Small intestine (tissue), 7 donors: ENCODE measurements around the gene ANTXR1. TPM values are rescaled to one million over a fixed set of nuclear protein-coding genes. Genes with fewer than 3 reads are reported as not detected.
A peak's percentile ranks its signal among the peaks of the same experiment; 100 is the strongest.

ENCODE experiments used
- DNase-seq, 2 donors: peaks; one replicate each; pipeline versions ENCODE4 v3.0.0 to v3.0.0-alpha.2; 2013
- FAIRE-seq: peaks from 2 replicates; lab custom pipeline; 2012; peaks lifted over from hg19 to GRCh38; lab: Jason Lieb, UNC
- H3K27ac ChIP-seq, 3 donors: one replicate each; pipeline ENCODE4 v1.5.1; 2013; ENCODE audit warnings: low read length in 2 of 3, mild to moderate bottlenecking in 2 of 3, control low read depth in 1 of 3, inconsistent platforms in 1 of 3, low read depth in 1 of 3, moderate library complexity in 1 of 3
- H3K27me3 ChIP-seq, 3 donors: one replicate each; pipeline ENCODE4 v1.6.1; 2013; ENCODE audit warnings: low read length in 3 of 3, inconsistent platforms in 1 of 3; ENCODE audit not compliant: control insufficient read depth in 3 of 3, insufficient read depth in 3 of 3
- H3K36me3 ChIP-seq, 3 donors: one replicate each; pipeline ENCODE4 v1.6.1; 2013; ENCODE audit warnings: low read length in 3 of 3, inconsistent platforms in 1 of 3, low read depth in 1 of 3, mild to moderate bottlenecking in 1 of 3, moderate library complexity in 1 of 3; ENCODE audit not compliant: control insufficient read depth in 3 of 3, insufficient read depth in 2 of 3
- H3K4me1 ChIP-seq, 3 donors: one replicate each; pipeline ENCODE4 v1.6.1; 2013; ENCODE audit warnings: low read length in 2 of 3, inconsistent platforms in 1 of 3, low read depth in 1 of 3, mild to moderate bottlenecking in 1 of 3, moderate library complexity in 1 of 3; ENCODE audit not compliant: control insufficient read depth in 3 of 3, insufficient read depth in 2 of 3
- H3K4me3 ChIP-seq, 3 donors: one replicate each; pipeline ENCODE4 v1.5.1; 2013; ENCODE audit warnings: low read length in 3 of 3, control low read depth in 1 of 3, inconsistent platforms in 1 of 3, low read depth in 1 of 3, mild to moderate bottlenecking in 1 of 3, moderate library complexity in 1 of 3
- H3K9me3 ChIP-seq, 2 donors: one replicate each; pipeline ENCODE4 v1.6.1; 2013; ENCODE audit warnings: low read depth in 1 of 2, low read length in 1 of 2; ENCODE audit not compliant: control insufficient read depth in 2 of 2, insufficient read depth in 1 of 2
- WGBS, 3 donors: extraction: QIAGEN DNeasy Blood & Tissue Kit; methylation state at CpG; one replicate each; pipeline ENCODE4 v1.1.7; 2013; 5-methylcytosine and 5-hydroxymethylcytosine counted together
- polyA plus RNA-seq, 4 donors: library from polyadenylated mRNA; stranded (reverse) in 3 of 4; unstranded in 1 of 4; fragments of 200-250 nt in 3 of 4; fragments of 120-200 nt in 1 of 4; gene quantifications; one replicate each; pipeline versions ENCODE4 v1.2.1 to v1.2.3, GENCODE V29; 2013
- donor health status: healthy with polysubstance abuse.
- donor health status: control.
- donor health status: control.
- donor health status: Bipolar disorder and iron deficiency.
- donor health status: healthy.

ANTXR1 gene
- polyA plus RNA-seq, 4 donors: 0.22 to 13.0 (median 7.2) TPM

DNA sequence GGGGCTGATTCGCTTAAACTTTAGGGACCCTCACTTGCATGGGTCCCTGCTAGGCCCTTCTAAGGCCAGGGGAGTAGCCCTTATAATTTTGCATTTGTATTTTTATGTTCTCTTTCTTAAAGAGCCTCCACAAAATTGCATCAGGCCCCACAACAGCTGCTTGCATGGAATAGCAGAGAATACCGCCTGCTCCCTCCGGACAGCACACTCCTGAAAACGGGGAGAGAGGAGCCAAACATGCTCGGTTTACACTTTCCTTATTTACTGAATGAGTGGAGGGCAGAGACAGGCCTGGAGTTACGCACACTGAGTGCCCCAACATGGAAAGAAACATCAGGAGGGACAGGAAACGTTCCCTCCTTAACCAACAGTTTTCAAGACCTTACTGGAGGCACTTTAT is 132.2 kb downstream of the ANTXR1 start:
- H3K4me1 ChIP-seq: no peaks in the 10 kb centered on the region
- DNase-seq (no peak), FAIRE-seq (no peak)
- no peaks in the 10 kb centered on the region for H3K27me3 ChIP-seq
- H3K4me3 ChIP-seq: no peak overlapping the region
- H3K27ac ChIP-seq: no peak overlapping the region
- H3K9me3 ChIP-seq: no peaks in the 10 kb centered on the region
- 69 to 74% (median 70%) methylated on average over 7 of the region's 7 CpGs for WGBS, 3 donors
- no peaks in the 10 kb centered on the region for H3K36me3 ChIP-seq

DNA sequence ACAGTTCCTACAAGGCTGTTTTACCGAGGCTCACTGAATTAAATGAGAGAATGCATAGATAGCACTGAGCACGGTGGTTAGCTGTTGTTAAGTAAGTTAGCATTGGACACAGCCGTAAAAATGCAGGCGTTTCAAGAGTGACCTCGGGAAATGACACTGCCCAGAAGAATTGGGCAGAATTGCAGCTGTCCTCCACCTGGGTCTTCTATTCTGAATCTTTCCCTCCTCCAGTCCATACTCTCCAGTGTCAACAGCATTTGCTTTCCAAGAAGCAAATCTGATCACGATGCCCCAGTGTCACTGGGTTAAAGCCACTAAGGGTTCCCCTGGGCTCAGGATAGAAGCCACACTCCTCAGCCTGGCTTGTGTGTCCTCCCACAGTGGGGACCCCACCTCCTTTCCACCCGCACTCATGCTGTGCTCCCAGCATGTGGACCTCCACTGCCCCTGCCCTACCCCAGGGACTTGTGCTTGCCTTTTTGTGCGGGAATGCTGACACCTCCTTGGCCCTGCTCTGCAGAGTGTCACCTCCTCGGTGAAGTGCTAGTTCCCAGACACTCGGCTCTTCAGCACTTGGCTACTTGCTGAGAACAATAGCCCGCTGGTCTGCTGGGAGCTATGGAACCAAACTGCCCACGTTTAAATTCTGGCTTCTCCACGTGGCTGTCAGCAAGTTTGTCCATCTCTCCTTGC is 135.0 kb downstream of the ANTXR1 start:
- no peaks in the 10 kb centered on the region for H3K9me3 ChIP-seq
- no peaks in the 10 kb centered on the region for H3K27me3 ChIP-seq
- no peaks in the 10 kb centered on the region for H3K4me1 ChIP-seq
- no peak for DNase-seq
- peaks cover 0 to 2% (median 0%) of the 10 kb centered on the region in 3 donors for H3K36me3 ChIP-seq
- no peak overlapping the region for H3K4me3 ChIP-seq
- FAIRE-seq: no peak
- 64 to 71% (median 69%) methylated on average over 13 of the region's 13 CpGs for WGBS, 3 donors
- H3K27ac ChIP-seq: no peak overlapping the region

DNA sequence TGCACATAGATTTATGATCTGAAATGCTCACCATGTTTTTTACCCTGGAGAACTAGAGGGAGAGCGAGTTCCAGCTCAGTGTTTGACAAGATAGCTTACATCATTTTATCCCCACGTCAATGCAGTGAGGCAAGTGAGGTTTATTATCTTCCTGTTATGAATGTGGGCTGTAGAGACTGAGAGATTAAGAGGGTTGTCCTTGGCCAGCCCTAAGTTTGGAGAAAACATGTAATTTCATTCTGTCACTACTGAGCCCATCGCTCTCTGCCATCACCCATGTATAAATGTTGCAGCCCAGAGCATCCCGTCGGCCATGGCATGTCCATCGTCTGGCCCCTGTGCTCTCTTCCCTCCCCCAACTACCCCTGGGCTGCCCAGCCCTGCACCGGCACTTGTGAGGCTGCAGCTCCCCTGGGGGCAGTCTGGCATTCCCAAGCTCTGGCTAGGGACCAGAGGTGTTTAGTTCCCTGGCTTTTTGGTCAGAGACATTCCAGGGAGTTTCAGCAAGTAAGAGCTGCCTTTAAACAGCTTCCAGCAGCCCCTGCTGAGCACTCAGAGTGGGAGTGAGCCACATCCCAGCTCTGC is 136.7 kb downstream of the ANTXR1 start:
- FAIRE-seq (no peak), DNase-seq (no peak)
- H3K36me3 ChIP-seq: peaks cover 0 to 2% (median 0%) of the 10 kb centered on the region in 3 donors
- no peaks in the 10 kb centered on the region for H3K27me3 ChIP-seq
- no peaks in the 10 kb centered on the region for H3K9me3 ChIP-seq
- no peak overlapping the region for H3K4me3 ChIP-seq
- WGBS, 3 donors: 50 to 63% (median 60%) methylated on average over 7 of the region's 7 CpGs
- H3K4me1 ChIP-seq: no peaks in the 10 kb centered on the region
- H3K27ac ChIP-seq: peak overlapping the region in 1 of 3 donors; percentile 45

DNA sequence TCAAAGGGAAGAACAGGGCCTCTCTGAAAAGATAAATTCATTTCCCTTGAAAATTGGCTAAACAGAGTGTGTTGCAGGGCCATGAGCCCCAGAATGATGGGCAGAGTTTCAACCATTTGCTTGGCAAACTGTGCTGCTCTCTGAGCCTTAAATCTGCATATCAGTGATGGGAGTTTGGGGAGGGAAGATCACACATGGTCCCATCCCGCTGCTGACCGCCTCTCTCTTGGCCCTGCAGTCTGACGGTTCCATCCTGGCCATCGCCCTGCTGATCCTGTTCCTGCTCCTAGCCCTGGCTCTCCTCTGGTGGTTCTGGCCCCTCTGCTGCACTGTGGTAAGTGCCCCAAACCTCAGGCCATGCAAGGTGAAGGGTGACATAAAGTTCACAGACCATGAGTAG is 139.0 kb downstream of the ANTXR1 start:
- Histone ChIP-seq H3K27ac (peak overlapping the region in 1 of 3 donors; percentile 32), H3K27me3 (no peaks in the 10 kb centered on the region), H3K36me3 (peaks cover 0 to 2% (median 0%) of the 10 kb centered on the region in 3 donors), H3K4me3 (no peak overlapping the region), H3K4me1 (no peaks in the 10 kb centered on the region), H3K9me3 (no peaks in the 10 kb centered on the region)
- 81 to 95% (median 94%) methylated on average over 4 of the region's 4 CpGs for WGBS, 3 donors
- no peak for FAIRE-seq
- no peak for DNase-seq

DNA sequence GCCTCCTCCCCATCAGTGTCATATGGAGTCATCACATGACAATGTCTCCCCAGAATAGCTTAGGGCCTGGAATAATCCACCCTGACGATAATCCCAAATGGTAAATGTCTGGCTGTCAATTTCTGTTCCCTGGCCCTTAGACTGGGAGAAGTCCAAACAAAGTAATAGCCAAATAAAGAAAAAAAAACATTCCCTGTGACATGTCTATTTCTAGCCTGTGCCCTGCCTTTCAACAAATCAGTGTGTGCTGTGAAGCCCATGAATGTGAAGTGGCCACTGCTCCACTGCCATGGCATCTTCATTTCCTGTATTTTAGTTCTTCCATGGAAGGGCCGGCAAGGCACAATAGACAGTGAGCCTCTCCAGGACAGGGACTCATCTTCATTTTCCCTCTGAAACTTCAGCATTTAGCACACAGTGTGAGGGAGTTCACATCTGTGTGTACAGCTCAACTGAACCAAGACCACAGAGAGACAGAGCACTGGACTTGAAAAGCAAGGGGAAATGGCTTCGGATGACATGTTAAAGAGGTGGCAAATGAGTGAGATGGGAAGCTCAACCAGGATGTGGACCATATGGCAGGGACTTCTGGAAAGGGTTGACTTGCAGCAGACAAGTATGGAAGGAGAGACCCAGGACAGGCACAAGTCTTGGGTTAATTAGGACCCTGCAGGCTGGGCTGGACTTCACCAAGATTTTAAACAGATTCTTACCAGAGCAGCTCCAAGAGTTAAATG is 140.0 kb downstream of the ANTXR1 start:
- no peak for DNase-seq
- peaks cover 0 to 2% (median 0%) of the 10 kb centered on the region in 3 donors for H3K27me3 ChIP-seq
- peak overlapping the region in 1 of 3 donors; percentile 4 for H3K27ac ChIP-seq
- H3K9me3 ChIP-seq: no peaks in the 10 kb centered on the region
- no peak overlapping the region for H3K4me3 ChIP-seq
- peaks cover 0 to 2% (median 0%) of the 10 kb centered on the region in 3 donors for H3K36me3 ChIP-seq
- no peak for FAIRE-seq
- no peaks in the 10 kb centered on the region for H3K4me1 ChIP-seq
- 83 to 91% (median 88%) methylated on average over 3 of the region's 3 CpGs for WGBS, 3 donors

DNA sequence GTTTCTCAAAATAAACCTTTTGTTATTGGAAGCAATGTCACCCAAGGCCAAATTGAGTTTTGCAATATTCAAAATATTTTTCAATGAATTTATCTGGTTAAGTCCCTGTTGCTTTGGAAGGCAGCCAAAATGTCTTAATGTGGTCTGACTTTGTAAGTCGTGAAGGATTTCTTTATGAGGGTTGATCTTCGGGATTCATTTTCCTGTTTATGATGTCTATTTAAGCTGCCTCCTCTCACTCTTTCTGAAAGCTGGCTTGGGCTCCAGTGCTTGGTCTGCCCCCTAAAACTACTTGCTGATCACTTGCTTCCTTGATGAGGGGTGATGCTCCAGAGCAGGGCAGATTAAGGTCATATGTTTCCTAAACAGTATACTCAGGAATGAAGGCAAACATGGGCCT is 141.1 kb downstream of the ANTXR1 start:
- DNase-seq (no peak), FAIRE-seq (no peak)
- WGBS, 3 donors: 16 to 33% (median 26%) methylated on average over 2 of the region's 2 CpGs
- Histone ChIP-seq H3K27me3 (peaks cover 0 to 2% (median 0%) of the 10 kb centered on the region in 3 donors), H3K9me3 (no peaks in the 10 kb centered on the region), H3K4me3 (no peak overlapping the region), H3K27ac (peak overlapping the region in 1 of 3 donors; percentile 58), H3K36me3 (peaks cover 0 to 2% (median 0%) of the 10 kb centered on the region in 3 donors), H3K4me1 (no peaks in the 10 kb centered on the region)

DNA sequence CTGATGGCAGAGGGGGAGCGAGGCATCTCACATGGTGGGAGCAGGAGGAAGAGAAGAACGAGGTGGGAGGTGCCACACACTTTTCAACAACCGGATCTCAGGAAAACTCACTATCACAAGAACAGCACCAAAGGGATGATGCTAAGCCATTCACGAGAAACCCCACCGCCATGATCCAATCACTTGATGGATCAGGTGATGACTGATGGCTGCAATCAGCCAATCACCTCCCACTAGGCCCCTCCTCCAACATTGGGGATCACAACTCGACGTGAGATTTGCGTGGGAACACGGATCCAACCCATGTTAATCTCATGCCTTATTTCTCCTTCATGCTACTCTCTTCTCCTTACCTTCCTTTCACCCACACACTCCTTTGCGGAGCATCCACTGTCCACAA is 143.6 kb downstream of the ANTXR1 start:
- no peaks in the 10 kb centered on the region for H3K4me1 ChIP-seq
- H3K27me3 ChIP-seq: peaks cover 0 to 2% (median 0%) of the 10 kb centered on the region in 3 donors
- DNase-seq (no peak), FAIRE-seq (no peak)
- 80 to 87% (median 80%) methylated on average over 10 of the region's 10 CpGs for WGBS, 3 donors
- peaks cover 0 to 2% (median 0%) of the 10 kb centered on the region in 3 donors for H3K36me3 ChIP-seq
- H3K27ac ChIP-seq: no peak overlapping the region
- H3K4me3 ChIP-seq: no peak overlapping the region
- no peaks in the 10 kb centered on the region for H3K9me3 ChIP-seq

DNA sequence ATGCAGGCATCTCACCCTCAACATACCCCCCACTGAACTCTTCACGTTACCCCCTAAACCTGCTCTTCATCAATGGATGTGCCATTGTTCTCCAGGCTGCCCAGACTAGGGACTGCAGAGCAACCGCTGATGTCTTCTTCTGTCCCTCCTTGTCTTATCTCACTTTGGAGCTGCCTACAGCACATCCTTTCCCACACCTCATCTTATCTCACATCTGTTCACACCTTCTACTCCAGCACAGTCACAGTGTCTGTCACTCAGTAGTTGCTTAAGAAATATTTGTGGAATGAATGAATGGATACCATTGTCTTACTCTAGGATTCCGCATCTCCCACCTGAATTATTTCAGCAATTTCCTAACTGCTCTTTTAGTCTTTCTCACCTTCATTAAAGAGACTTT is 144.5 kb downstream of the ANTXR1 start:
- FAIRE-seq (no peak), DNase-seq (no peak)
- 72 to 82% (median 78%) methylated on average over 3 of the region's 3 CpGs for WGBS, 3 donors
- H3K27me3 ChIP-seq: peaks cover 0 to 2% (median 0%) of the 10 kb centered on the region in 3 donors
- no peaks in the 10 kb centered on the region for H3K36me3 ChIP-seq
- no peak overlapping the region for H3K4me3 ChIP-seq
- H3K4me1 ChIP-seq: peaks cover 0 to under 1% (median 0%) of the 10 kb centered on the region in 3 donors
- no peak overlapping the region for H3K27ac ChIP-seq
- H3K9me3 ChIP-seq: no peaks in the 10 kb centered on the region
